ENCODE results near the gene PDSS2.

PDSS2 gene

GRCh38 chr6:107267634-107268033 lies 191.7 kb downstream of the PDSS2 start:
- ATAC-seq = no peak
- no peak for DNase-seq

GRCh38 chr6:107267006-107267405 lies 192.4 kb downstream of the PDSS2 start:
- no peak for ATAC-seq
- no peak for DNase-seq

GRCh38 chr6:107266563-107266962 lies 192.8 kb downstream of the PDSS2 start:
- ATAC-seq (no peak), DNase-seq (no peak)

- ATAC-seq = no peak
These were observed 195.0 kb downstream of the PDSS2 start for GRCh38 chr6:107264357-107264840.

GRCh38 chr6:107259951-107260350 lies 199.4 kb downstream of the PDSS2 start:
- DNase-seq (no peak), ATAC-seq (no peak)

More at GRCh38 chr6:107264357-107264840, 195.0 kb downstream of the PDSS2 start:
- no peak for DNase-seq

GRCh38 chr6:107248147-107248546 lies 211.2 kb downstream of the PDSS2 start:
- ATAC-seq (no peak), DNase-seq (no peak)

GRCh38 chr6:107246972-107247615 lies 212.3 kb downstream of the PDSS2 start:
- DNase-seq (no peak), ATAC-seq (no peak)

GRCh38 chr6:107246249-107246971 lies 213.0 kb downstream of the PDSS2 start:
- no peak for DNase-seq
- no peak for ATAC-seq

- ATAC-seq (no peak), DNase-seq (no peak)
These were observed 214.5 kb downstream of the PDSS2 start for GRCh38 chr6:107244742-107245480.

GRCh38 chr6:107244082-107244741 lies 215.2 kb downstream of the PDSS2 start:
- no peak for DNase-seq
- ATAC-seq = no peak

GRCh38 chr6:107243471-107243870 lies 215.9 kb downstream of the PDSS2 start:
- DNase-seq (no peak), ATAC-seq (no peak)

- ATAC-seq (no peak), DNase-seq (no peak)
These were observed 221.2 kb downstream of the PDSS2 start for GRCh38 chr6:107237992-107238660.

- ATAC-seq (no peak), DNase-seq (no peak)
These were observed 223.9 kb downstream of the PDSS2 start for GRCh38 chr6:107235511-107235910.

GRCh38 chr6:107235007-107235406 lies 224.4 kb downstream of the PDSS2 start:
- DNase-seq = no peak
- ATAC-seq = no peak

GRCh38 chr6:107231243-107231642 lies 228.1 kb downstream of the PDSS2 start:
- DNase-seq (no peak), ATAC-seq (no peak)

- no peak for ATAC-seq
- DNase-seq = no peak
These were observed 228.9 kb downstream of the PDSS2 start for GRCh38 chr6:107230448-107230847.

GRCh38 chr6:107230024-107230423 lies 229.3 kb downstream of the PDSS2 start:
- ATAC-seq (no peak), DNase-seq (no peak)

- DNase-seq = no peak
These were observed 230.6 kb downstream of the PDSS2 start for GRCh38 chr6:107228754-107229153.

GRCh38 chr6:107221519-107221918 lies 237.8 kb downstream of the PDSS2 start:
- ATAC-seq = no peak
- no peak for DNase-seq

More at GRCh38 chr6:107228754-107229153, 230.6 kb downstream of the PDSS2 start:
- no peak for ATAC-seq

GRCh38 chr6:107219851-107220250 lies 239.5 kb downstream of the PDSS2 start:
- no peak for DNase-seq
- ATAC-seq = no peak

GRCh38 chr6:107218142-107218541 lies 241.2 kb downstream of the PDSS2 start:
- DNase-seq (no peak), ATAC-seq (no peak)

GRCh38 chr6:107217248-107217647 lies 242.1 kb downstream of the PDSS2 start:
- DNase-seq (no peak), ATAC-seq (no peak)

Measured in stimulated activated naive CD8-positive, alpha-beta T cell treated with anti-CD3 and anti-CD28 coated beads, Interleukin-15, Interleukin-2, amounts not matched to agents 100 U/mL and 50 U/mL, for 24 hours (primary cell).